Glomerular visceral epithelial cell (primary cell): Measurements from ENCODE around the gene IQCK.

Source experiments
- DNase-seq: peaks from one replicate; pipeline ENCODE4 v3.0.0-alpha.2; 2016; ENCODE audit errors: extremely low spot score

Gene IQCK

DNA sequence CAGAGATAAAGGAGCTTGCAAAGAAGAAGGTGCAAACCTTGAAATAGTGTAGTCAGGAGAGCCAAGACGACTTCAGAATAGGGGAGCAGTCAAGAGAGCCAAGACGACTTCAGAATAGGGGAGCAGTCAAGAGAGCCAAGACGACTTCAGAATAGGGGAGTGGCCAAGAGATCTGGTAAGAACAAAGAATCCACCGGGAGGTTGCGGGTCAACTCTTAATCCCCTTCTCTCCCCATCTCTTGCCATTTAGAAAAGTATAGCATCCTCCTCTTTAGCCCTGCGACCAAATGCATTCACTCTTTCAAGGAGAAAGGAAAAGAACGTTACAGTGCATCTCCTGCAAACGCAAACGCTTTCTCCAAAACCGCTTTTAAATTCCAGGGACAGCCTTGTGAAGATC is 757 bp upstream of the IQCK start:
- no peak for DNase-seq

DNA sequence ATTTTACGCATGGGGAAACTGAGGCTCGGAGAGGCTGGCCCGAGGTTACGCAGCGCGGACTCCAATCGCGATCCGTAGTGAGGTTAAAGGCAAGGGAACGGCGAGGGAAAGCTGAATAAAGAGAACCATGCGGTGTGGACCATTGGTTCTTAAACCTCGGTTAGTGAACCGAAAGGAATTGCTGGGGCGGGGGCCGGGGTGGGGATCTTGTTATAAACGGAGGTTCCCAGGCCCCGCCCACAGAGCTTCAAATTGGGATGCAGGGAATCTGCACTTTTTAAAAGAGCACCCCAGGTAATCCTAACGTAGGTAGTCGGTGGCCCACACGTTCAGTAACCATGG is 524 bp downstream of the IQCK start:
- DNase-seq: no peak

DNA sequence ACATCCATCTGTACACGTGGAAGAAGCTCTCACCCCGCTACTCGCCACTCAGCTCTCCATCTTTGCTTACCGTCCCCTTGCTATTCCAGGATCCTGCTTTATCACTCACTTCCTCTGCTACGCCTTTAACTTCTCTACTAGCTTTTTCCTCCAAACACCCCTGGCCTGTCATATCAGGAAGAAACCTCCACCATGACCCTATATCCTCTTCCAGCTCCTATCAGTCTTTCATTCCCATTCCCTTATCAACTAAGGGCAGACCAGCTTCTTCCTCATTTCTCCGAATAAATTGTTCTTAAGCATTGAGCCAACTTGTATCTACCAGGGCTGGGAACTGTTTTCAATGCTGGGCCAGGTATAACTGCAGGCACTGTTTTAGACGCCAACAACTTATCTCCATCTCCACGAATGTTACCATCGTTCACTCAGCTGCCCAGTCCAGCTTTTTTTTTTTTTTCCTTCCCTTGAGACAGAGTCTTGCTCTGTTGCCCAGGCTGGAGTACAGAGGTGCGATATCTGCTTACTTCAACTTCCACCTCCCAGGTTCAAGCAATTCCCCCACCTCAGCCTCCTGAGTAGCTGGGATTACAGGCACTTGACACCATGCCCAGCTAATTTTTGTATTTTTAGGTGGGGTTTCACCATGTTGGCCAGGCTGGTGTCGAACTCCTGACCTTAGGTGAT is 4.3 kb downstream of the IQCK start:
- DNase-seq: no peak

DNA sequence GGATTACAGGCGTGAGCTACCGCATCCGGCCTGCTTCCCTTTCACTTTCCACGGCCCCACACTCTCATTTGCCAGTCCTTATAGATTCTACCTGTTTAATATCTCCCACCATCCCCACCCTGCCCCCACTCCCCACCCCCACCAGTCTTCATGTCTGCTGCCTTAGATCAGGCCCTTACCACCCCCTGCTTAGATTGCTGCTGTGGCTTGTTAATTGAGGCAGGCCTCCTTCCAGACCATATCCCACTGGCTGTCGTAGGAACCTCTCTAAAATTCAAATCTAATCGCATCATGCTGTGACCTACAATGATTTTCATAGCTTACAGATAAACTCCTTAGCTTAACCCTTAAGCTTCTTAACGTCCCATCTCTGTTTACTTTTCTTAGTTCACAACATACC is 4.9 kb downstream of the IQCK start:
- no peak for DNase-seq

DNA sequence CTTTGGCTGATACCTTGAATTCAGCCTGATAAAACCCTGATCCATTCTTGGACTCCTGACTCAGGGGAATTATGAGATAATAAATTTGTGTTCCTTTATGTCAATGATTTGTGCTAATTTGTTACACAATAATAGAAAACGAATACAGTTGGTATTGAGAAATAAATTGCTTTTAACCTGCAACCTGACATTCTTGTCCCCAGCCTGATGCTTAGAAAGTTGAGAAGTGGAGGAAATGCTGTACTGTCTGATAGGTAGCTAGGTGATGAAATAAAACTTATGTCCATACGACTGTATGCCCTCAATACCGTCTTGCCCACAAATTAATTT is 10.5 kb downstream of the IQCK start:
- no peak for DNase-seq

DNA sequence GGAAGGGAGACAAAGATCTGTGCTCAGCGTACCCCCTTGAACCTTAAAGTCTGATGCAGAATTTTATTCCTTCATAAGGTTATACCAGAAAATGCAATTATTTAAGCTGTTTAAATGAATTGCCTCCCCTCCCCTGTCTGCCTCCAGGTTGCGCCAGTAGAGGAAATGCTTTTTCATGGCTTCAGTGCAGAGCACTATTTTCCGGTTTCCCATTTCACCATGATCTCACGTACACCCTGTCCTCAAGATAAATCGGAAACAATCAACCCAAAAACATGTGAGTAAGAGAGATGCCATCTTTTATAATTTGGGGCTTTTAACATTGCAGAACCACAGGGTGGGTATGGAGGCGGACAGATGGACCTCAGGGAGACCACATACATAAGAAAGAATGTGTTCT is 15.5 kb downstream of the IQCK start:
- DNase-seq: no peak

DNA sequence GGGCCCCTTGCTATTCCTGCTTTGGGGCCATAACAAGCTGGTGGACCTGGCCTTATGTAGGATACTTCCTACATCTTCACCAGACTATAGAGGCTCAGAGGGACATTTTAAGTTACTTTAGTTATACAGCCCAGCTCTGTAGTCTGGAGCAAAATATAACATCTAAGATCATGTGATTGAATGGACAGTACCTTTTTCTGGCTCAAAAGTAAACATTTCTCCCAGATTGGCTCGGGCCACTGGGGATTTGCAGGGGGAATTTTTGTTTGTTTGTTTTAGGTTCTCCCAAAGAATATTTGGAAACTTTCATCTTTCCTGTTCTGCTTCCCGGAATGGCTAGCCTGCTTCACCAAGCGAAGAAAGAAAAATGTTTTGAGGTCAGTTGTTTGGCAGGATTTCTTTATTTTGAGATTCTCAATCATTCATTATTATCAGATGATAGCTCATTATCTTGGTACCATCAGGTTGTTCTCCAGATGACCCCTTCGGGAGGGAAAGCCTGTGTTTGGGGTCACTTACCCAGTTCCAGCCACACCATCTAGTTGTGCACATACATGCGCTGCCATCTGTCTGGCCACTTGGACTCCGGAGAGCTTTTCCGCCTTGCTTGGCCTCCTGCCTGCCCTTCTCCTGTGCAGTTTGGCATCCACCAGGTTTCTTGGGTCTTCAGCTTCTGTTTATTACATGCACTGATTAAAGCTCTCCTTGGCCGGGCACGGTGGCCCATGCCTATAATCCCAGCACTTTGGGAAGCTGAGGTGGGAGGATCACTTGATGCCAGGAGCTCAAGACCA is 17.2 kb downstream of the IQCK start:
- DNase-seq: no peak

DNA sequence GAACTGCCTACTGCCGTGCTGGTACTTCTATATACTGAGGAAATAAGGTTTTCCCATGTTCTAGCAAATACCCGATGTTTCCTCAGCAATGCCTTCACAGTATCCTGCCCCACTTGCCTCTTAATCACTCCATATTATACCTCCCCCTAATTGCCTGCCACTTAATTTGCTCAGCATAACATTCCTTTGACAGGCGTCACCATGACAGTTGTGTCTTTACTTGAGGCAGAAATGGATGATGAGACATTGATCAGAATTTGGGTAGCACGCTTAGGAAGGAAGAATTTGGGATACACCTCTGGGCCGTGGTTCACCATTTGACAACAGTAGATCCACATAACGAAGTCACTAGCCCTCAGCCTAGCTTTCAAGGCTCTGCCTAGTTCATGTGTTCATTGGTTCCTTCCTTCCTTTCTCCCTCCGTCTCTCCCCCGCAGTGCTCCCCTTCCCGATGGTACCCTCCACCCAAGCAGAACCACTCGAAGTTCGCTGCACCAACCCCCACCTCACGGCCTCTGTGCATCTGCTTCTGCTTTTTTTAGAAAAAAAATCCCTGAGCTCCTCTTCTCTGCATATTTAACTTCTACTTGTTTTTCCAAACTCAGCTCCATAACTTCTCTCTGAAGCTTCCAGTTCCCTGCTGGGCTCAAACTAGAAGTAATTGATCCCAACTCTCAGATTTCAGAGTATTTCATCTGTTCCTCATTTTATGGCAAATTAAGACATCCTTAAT is 19.4 kb downstream of the IQCK start:
- no peak for DNase-seq

DNA sequence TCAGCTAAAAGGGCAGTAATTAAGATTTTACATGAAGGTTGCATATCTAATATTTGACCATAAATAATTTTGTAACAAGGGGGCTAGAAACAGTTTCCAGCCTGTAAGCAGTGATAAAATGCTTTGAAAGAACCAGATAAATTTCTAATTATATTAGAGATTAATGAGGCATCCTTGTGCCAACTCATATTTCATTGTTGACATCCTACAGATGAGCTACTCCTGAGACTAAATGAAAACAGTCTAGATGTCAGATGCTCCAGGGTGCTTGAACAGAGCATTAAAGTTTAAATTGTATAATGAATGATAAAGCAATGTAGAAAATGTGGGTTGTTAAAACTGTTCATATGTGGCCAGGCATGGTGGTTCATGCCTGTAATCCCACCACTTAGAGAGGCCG is 23.3 kb downstream of the IQCK start:
- no peak for DNase-seq

DNA sequence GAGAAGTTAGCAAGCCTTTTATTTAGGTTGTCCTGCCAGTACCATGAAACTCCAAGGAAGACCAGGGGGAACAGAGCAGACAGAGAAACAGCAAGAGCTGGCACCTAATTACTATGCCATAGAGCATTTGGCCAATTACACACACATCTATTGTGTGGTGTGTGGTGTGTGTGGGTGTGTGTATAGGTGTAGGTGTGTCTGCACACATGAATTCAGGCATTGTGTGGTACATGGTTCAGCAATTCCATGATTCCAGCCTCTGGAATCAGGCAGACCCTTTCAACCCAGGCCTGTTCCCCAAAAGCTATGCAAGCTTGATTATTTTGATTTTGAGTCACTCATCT is 25.7 kb downstream of the IQCK start:
- no peak for DNase-seq

DNA sequence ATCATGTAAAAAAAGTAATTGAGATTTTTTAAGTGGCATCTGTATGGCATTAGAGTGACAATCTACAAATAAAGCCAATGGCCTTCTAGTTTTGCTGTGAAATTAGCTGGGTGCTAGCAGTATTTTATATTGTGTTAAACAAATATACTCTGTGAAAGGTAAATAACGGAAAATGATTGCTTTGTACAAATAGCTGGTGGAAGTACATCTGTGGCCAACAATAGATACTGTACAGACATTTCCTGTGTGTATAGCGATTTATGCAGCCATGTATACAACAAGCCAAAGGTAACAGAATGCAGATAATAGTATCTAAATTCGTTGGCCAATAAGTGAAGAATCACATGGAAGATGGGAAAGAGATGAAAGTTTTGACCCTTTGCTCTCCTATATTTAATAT is 26.6 kb downstream of the IQCK start:
- no peak for DNase-seq

DNA sequence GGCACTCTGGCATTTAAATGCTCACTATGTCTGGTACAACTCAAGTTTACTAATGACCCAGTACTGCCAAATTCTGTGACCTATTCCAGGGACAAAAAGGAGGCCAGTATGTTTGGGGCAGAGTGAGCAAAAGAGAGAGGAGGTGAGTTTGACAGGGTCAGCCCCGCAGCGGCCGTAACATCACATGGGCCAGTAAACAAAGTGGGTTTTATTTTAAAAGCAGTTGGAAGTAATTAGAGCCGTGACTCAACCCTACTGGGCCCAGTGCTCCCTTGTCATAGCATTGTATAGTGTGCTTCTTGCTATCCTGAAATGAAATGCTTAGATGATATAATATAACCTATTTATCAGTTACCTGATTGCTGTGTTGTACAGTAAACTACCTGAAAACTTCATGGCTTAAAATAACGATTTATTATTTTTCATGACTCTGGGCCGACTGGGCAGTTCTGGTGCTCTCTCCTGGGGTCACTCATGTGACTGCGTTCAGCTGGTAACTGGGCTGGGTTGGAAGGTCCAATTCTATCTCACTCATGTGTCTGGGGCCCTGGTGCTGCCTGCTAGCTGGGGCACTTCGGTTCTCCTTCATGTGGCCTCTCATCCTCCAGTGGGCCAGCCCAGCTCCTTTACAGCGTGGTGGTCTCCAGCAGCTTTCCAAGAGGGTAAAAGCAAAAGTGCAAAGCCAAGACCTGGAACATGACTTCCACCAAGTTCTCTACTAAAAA is 27.4 kb downstream of the IQCK start:
- DNase-seq: no peak

DNA sequence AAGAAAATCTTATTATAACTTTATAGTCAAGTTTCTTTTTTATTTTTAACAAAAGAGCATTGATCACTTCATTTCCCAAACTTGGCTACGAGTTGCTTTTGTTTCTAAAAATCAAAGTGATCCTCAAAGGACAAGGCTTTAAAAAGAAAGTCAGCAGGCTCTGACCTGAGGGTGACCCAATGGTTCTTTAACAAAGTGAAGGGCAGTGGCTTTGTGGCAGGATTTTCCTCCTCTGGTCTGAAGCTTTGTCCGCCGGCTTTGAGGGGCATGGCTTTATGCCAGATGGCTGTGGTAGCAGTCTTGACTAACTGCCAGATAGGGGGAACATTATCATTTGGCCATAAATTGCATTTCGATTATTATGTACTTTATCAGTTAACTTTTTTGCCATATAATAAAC is 28.5 kb downstream of the IQCK start:
- peak; percentile 16 for DNase-seq

DNA sequence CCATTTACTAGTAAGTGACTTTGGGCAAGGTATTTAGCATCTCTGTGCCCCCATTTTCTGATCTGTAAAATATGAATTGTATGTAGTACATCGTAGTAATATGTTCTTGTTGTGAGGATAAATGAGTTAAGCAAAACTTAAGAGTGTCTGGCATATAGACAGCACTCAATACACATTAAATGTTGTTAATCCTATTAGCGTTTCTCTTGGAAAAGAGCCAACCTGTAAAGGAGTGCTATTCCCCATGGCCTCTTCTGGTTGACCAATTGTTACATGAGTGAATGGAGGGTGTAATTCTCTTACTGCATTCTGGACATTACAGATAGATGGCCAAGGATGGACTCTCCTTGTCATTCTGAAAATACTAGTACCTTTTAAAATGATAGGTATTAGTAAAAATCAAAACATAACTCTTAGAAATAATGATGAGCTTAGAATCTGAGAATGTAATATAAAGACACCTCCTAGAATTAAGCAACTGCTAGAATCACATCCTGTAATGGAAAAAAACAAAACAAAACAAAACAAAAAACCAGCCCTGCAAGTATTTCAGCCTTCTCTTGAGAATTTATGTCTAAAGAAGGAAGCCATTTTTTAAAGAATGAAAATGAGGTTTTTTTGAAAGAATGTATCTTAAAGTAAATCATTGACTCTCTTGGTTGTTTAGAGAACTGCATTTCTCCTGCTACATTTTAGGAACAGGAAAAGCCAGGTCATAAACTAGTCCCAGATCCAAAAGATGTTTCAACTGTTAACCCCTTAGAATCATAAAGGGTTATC is 30.5 kb downstream of the IQCK start:
- DNase-seq: no peak

DNA sequence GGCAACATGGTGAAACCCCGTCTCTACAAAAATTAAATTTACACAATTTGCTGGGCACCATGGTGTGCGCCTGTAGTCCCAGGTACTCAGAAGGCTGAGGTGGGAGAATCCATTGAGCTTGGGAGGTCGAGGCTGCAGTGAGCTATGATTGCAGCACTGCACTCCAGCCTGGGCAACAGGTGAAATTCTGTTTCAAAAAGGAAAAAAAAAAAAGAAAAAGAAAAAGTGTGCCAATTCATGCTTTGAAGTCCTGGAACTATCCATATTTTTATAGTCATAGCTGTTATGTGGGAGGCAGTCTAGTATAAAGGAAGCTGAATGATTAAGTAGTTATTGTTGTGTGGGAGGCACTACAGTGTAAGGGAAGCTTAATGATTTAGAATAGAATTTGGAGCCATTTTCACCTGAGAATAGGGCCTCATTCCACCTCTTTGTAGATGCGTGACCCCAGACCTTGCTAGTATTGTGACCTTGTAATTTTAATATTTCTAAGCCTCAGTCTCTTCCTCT is 31.6 kb downstream of the IQCK start:
- no peak for DNase-seq

DNA sequence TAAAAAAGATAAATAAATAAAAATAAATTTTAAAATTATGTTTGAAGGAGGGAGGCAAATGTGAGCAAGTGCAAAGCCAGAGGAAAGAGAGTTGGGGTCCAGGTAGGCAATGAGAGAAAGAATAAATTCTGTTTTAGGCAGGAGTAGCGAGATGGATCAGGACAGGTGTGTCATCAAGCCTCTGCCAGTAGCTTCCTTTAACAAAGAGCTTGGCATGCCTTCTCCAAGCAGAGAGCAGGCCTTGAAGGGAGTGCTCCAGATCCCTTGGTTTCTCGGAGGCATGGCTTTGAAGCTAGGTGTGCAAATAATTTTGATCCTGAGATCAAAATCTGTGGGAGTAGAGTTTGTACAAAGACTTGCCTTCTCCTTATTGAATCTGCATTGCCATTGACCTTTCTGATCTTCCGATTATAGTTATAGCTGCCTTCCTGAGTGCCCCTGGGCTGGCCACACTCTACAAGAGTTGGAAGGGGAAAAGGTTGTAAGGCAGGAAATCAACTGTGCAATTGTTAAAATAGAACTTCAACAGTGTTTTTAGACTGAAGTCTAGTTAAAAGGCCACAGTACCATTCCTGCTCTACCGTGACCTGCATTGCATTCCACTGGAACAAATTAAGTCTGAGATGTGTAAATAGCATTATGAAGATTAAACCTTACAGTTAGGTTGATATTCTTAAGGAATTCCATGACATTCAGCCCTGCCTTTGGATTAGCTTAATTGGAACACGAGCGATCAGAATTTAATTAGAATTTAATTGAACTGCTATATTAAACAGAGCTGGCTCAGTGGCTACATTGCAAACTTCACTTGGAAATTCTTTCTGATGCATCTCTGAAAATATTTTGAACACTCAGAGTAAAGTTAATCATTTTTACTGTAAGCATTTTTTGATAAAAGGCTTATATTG is 33.7 kb downstream of the IQCK start:
- DNase-seq: no peak

DNA sequence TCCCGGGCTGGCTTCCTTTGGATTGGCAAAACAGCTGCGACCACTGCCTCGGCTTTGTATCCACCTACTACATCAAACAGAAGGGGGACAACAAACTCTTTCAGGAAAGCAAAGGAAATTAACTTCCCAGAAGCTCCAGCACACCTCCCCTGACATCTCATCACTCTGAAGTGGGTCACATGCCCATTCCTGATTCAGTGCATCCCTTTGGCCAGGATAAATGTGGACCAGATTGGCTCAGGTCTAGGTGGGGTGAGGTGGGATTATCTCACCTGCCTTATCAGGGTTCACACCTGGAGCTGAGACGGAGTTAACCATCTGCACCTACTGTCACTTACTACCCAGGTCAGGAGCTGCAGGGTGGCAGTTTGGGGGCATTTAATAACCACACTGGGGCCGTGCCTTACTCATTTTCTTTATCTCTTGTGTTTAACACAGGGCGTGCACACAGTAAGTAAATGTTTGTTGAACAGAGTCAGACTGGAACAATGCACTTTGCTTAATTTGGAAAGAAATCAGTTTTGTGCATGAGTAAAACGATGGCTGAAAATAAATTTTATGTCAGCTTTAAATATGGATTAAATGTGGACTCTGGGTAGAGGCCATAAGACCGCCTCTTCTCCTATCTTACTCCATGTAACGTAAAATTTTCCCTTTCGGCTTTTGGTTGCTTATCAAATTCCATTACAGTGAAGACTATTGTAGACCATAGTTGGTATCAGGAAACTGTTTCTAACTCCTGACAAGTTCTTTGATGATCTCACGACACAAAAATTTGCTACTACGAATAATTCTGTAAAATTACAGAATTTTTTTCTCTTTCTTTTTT is 36.0 kb downstream of the IQCK start:
- DNase-seq: peak; percentile 1

DNA sequence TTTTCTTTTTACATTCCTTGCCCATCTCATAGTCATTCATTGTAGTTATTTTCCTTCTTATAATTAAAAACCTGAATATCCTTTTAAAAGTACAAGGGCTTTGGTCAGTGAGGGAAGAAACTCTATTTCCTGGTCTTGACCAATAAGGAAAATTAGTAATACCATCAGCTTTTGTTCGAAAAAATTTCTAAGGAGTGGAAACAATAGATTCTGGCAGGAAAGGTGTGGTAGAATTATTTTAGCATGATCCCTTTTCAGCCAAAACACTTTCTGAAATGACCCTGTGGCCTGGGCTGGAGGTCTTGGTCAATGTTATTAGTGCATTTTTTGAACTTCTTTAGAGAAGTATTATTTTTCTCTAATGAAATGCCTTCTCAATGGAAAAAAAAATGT is 36.6 kb downstream of the IQCK start:
- no peak for DNase-seq

DNA sequence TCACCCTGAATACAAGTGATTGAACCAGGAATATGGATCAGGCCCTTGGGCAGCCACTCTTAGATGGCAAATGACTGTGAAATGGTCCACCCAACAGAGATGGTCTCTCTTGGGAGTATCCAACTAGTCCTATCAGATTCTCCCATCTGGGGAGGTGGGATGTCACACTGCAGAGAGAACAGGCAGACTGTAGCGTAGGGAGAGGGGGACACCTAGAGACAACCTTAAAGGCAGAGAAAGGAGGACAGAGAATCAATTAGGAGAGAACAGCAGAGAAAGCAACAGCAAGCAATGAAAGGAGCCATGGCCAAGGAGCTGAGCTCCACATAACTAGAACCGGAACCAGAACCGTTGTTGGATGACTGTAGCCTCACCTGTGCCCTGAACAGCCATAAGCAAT is 37.2 kb downstream of the IQCK start:
- DNase-seq: no peak

DNA sequence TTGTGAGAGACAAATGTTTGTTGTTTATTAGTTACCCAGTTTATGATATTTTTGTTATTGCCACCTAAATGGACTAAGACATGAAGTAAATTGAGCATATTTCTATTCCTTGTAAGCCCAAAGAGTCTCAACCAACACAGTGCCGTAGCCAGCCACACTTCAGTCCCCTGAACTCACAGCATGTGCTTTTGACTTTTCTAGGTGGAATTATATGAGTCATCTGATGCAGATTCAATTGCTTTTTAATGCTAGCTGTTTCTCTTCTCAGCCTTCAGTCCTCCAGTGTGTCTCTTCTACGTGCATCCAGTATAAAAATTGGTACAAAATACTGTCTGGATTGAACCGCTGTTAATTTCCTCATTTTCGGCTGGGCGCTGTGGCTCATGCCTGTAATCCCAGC is 39.0 kb downstream of the IQCK start:
- no peak for DNase-seq
